Peyer's patch (tissue), 4 donors: ENCODE results near the gene DNAH6. TPM values are rescaled to one million over a fixed set of nuclear protein-coding genes. Genes with fewer than 3 reads are reported as not detected.

Experiments
- DNase-seq, 3 donors: peaks; one replicate each; pipeline ENCODE4 v3.0.0-alpha.2; 2017 to 2019
- H3K27ac ChIP-seq, 4 donors: fragments of 200-600 bp; sonication (generic); one replicate each; pipeline ENCODE4 v1.5.1; 2016 to 2019
- H3K27me3 ChIP-seq, 2 donors: fragments of 200-600 bp; sonication (generic); one replicate each; pipeline ENCODE4 v1.5.1; 2019
- H3K36me3 ChIP-seq, 3 donors: fragments of 200-600 bp; sonication (generic); one replicate each; pipeline ENCODE4 v1.5.1; 2016 to 2019
- H3K4me1 ChIP-seq, 4 donors: fragments of 200-600 bp; sonication (generic); one replicate each; pipeline ENCODE4 v1.5.1; 2016 to 2019
- H3K4me3 ChIP-seq, 4 donors: fragments of 200-600 bp; sonication (generic); 1 replicate in 3 of 4; 2 replicates in 1 of 4; pipeline ENCODE4 v1.5.1; 2016 to 2019; ENCODE audit warnings: mild to moderate bottlenecking in 1 of 4
- H3K9me3 ChIP-seq, 4 donors: fragments of 200-600 bp; sonication (generic); one replicate each; pipeline ENCODE4 v1.5.1; 2016 to 2019; ENCODE audit warnings: mild to moderate bottlenecking in 1 of 4
- POLR2A ChIP-seq, 2 donors: fragments of 450-650 bp; IDR thresholded peaks; one replicate each; pipeline ENCODE4 v1.5.1; 2017; ENCODE audit warnings: antibody characterized with exemption in 2 of 2, mild to moderate bottlenecking in 2 of 2, moderate library complexity in 2 of 2
- total RNA-seq, 4 donors: library from RNA; depleted of rRNA; stranded (reverse); fragments of >200 nt; gene quantifications; one replicate each; pipeline ENCODE4 v1.1.0, GENCODE V29; 2016
- TF ChIP-seq, protein P1 (sequence below), 6 experiments: fragments of 450-650 bp in 4 of 6; fragments of 200-600 bp in 2 of 6; sonication (generic) in 1 of 6; IDR thresholded peaks; one replicate each; pipeline ENCODE4 v1.5.1; 2017 to 2019; ENCODE audit warnings: antibody characterized with exemption in 6 of 6, mild to moderate bottlenecking in 3 of 6, moderate library complexity in 1 of 6

DNAH6 gene
- total RNA-seq, 4 donors from 2014 or later: under 0.01 to 4.2 (median 1.3) TPM

DNA sequence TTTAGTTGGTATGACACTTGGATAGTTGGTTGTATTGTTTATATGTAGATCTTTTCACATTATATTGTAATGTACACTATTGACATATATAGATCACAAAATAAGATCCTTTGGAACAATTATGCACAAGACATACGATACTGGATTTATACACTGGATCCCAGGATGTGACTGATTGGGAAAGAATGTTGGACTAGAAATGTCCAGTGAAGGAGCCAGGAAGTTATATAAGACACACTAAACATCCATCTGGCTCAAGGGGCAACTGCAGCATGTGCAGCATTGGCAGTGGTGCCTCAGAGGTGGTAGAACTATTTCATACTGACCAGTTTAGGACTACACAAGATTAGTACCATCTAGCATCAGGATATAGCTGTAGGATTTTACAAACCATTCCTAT is 259.7 kb downstream of the DNAH6 start:
- H3K9me3 ChIP-seq: peaks cover 0 to 18% (median 0%) of the 10 kb centered on the region in 4 donors
- H3K4me1 ChIP-seq: no peaks in the 10 kb centered on the region
- no peak overlapping the region for H3K27ac ChIP-seq
- H3K27me3 ChIP-seq: no peaks in the 10 kb centered on the region
- TF ChIP-seq POLR2A (IDR thresholded peaks at IDR 0.05): no peak
- TF ChIP-seq, protein P1, sequence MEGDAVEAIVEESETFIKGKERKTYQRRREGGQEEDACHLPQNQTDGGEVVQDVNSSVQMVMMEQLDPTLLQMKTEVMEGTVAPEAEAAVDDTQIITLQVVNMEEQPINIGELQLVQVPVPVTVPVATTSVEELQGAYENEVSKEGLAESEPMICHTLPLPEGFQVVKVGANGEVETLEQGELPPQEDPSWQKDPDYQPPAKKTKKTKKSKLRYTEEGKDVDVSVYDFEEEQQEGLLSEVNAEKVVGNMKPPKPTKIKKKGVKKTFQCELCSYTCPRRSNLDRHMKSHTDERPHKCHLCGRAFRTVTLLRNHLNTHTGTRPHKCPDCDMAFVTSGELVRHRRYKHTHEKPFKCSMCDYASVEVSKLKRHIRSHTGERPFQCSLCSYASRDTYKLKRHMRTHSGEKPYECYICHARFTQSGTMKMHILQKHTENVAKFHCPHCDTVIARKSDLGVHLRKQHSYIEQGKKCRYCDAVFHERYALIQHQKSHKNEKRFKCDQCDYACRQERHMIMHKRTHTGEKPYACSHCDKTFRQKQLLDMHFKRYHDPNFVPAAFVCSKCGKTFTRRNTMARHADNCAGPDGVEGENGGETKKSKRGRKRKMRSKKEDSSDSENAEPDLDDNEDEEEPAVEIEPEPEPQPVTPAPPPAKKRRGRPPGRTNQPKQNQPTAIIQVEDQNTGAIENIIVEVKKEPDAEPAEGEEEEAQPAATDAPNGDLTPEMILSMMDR (IDR thresholded peaks at IDR 0.05): no peak
- H3K36me3 ChIP-seq: no peaks in the 10 kb centered on the region
- H3K4me3 ChIP-seq: no peak overlapping the region
- no peak for DNase-seq

DNA sequence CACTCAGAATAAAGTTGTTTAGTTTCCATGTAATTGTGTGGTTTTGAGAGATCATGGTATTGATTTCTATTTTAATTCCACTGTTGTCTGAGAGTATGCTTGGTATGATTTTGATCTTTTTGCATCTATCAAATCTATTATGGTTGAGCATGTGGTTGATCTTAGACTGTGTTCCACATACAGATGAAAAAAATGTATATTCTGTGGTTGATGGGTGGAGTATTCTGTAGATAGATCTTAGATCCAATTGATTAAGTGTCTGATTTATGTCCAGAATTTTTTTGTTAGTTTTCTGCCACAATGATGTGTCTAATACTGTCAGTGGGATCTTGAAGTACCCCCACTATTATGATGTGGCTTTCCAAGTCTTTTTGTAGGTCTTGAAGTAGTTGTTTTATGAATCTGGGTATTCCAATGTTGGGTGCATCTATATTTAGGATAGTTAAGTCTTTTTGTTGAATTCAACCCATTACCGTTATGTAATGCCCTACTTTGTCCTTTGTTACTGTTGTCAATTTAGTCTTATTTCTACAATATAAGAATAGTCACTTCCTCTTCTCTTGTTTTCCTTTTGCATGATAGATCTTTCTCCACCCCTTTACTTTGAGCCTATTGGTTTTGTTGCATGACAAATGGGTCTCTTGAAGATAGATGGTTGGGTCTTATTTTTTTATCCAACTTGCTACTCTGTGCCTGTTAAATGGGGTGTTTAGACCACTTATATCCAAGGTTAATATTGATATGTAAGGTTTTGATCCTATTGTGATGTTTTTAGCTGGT is 262.8 kb downstream of the DNAH6 start:
- H3K4me3 ChIP-seq: no peak overlapping the region
- TF ChIP-seq, protein P1 (IDR thresholded peaks at IDR 0.05): no peak
- TF ChIP-seq POLR2A (IDR thresholded peaks at IDR 0.05): no peak
- no peak for DNase-seq

GRCh38 chr2:84779781-84780180 is 263.5 kb downstream of the DNAH6 start:
- Histone ChIP-seq H3K4me3 (no peak overlapping the region), H3K4me1 (peaks cover 0 to 11% (median 7%) of the 10 kb centered on the region in 4 donors), H3K36me3 (no peaks in the 10 kb centered on the region), H3K27ac (no peak overlapping the region), H3K9me3 (peaks cover 0 to 2% (median 0%) of the 10 kb centered on the region in 4 donors), H3K27me3 (no peaks in the 10 kb centered on the region)
- TF ChIP-seq POLR2A (IDR thresholded peaks at IDR 0.05): no peak
- no peak for DNase-seq

More for the DNA sequence above, 262.8 kb downstream of the DNAH6 start:
- no peaks in the 10 kb centered on the region for H3K36me3 ChIP-seq
- peaks cover 0 to 11% (median 7%) of the 10 kb centered on the region in 4 donors for H3K4me1 ChIP-seq
- H3K9me3 ChIP-seq: peaks cover 0 to 9% (median 0%) of the 10 kb centered on the region in 4 donors
- H3K27ac ChIP-seq: no peak overlapping the region
- H3K27me3 ChIP-seq: no peaks in the 10 kb centered on the region

- no peaks in the 10 kb centered on the region for H3K27me3 ChIP-seq
- no peak for TF ChIP-seq POLR2A (IDR thresholded peaks at IDR 0.05)
- TF ChIP-seq, protein P1 (IDR thresholded peaks at IDR 0.05): no peak
- H3K27ac ChIP-seq: peak overlapping the region; percentile 57 to 69 (median 61)
- no peak overlapping the region for H3K4me3 ChIP-seq
- H3K9me3 ChIP-seq: no peaks in the 10 kb centered on the region
- peaks cover 0 to 11% (median 7%) of the 10 kb centered on the region in 4 donors for H3K4me1 ChIP-seq
- H3K36me3 ChIP-seq: no peaks in the 10 kb centered on the region
- DNase-seq: peak; percentile 27 to 86 (median 61)
Observed at GRCh38 chr2:84781942-84782716, 265.8 kb downstream of the DNAH6 start.

DNA sequence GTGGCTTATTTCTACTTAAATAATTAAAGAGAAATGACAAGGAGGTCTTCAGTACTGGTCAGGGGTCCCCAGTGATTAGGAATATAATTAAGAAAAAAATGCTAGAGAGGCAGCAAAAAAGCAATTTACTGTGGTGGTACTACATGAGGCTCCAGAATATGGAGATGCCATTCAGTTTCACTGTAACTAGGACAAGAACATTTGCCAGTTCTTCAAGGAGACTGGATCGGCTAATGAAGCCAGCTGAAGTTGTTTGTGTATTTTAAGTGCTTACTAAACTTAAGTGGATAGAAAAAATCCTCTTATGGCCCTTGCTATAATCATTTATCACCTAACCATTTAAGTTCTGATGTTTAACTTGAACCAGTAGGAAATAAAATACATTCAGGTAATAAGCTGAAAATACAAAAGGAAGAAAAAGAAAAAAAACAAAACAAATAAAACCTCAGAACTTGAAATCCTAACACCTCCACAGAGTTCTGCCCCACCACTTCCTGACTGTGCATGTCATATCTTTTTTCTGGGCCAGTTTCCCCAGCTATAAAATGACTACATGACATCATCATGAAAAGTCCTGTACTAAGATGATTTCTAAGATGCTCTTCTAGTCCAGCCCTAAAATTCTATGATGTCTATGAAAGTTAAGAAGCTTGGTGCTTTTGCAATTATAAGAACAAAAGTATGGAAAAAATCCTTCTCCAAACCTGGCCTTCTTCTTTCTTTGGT is 266.6 kb downstream of the DNAH6 start:
- H3K27ac ChIP-seq: peak overlapping the region; percentile 57 to 69 (median 61)
- H3K9me3 ChIP-seq: no peaks in the 10 kb centered on the region
- no peaks in the 10 kb centered on the region for H3K36me3 ChIP-seq
- no peak for TF ChIP-seq POLR2A (IDR thresholded peaks at IDR 0.05)
- TF ChIP-seq, protein P1 (IDR thresholded peaks at IDR 0.05): no peak
- DNase-seq: peak in 1 of 3 donors; percentile 59
- H3K4me1 ChIP-seq: peaks cover 0 to 11% (median 7%) of the 10 kb centered on the region in 4 donors
- no peak overlapping the region for H3K4me3 ChIP-seq
- H3K27me3 ChIP-seq: no peaks in the 10 kb centered on the region
